Mononuclear cell (primary cell): Measurements from ENCODE around the gene FAM76B. TPM values are rescaled to one million over a fixed set of nuclear protein-coding genes. Genes with fewer than 3 reads are reported as not detected.

Experiments used
- H3K27me3 ChIP-seq: 2 replicates; pipeline ENCODE4 v1.6.0; 2011; ENCODE audit warnings: low read length, control low read depth; ENCODE audit not compliant: insufficient read depth
- H3K4me1 ChIP-seq: 2 replicates; pipeline ENCODE4 v1.5.1; 2011; ENCODE audit warnings: mild to moderate bottlenecking, low read length, control low read depth; ENCODE audit not compliant: insufficient read depth
- H3K4me3 ChIP-seq: 2 replicates; pipeline ENCODE4 v1.5.1; 2011; ENCODE audit warnings: mild to moderate bottlenecking, low read length, moderate library complexity
- H3K9me3 ChIP-seq: 2 replicates; pipeline ENCODE4 v1.5.1; 2011; ENCODE audit warnings: low read depth, mild to moderate bottlenecking, control low read depth, low read length
- total RNA-seq: library from RNA; depleted of rRNA; stranded (reverse); fragments of >200 nt; gene quantifications from one replicate; pipeline ENCODE4 v1.2.3, GENCODE V29; 2012

Gene FAM76B
- total RNA-seq, 1 donor, result 107 TPM

- H3K4me1 ChIP-seq, result no peaks in the 10 kb centered on the region
- no peaks in the 10 kb centered on the region for H3K9me3 ChIP-seq
- no peaks in the 10 kb centered on the region for H3K27me3 ChIP-seq
- H3K4me3 ChIP-seq, result no peak overlapping the region
Measured at GRCh38 chr11:95728094-95728493, 61.5 kb downstream of the FAM76B start.

DNA sequence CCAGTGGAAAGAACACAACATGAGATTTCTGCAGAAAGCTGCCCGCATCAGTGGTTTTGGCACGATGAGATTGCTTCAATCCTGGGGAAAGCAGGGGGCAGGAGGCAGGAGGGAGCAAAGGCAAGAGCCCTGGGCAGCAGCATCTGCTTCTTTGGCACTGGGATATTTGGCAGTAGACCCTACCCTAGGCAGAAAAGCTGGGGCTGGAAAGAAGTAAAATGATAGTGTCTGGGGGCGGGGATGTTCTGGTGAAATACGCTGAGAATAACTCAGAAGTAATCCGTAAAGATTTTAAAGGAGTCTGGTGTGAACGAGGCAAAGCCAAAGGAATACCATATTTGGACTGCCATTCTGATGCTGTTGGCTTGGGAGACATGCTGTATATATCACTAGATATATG lies 62.0 kb downstream of the FAM76B start:
- no peaks in the 10 kb centered on the region for H3K9me3 ChIP-seq
- no peaks in the 10 kb centered on the region for H3K27me3 ChIP-seq
- H3K4me1 ChIP-seq, result no peaks in the 10 kb centered on the region
- H3K4me3 ChIP-seq, result no peak overlapping the region

- H3K4me1 ChIP-seq, result no peaks in the 10 kb centered on the region
- no peak overlapping the region for H3K4me3 ChIP-seq
Measured at GRCh38 chr11:95727111-95727510, 62.5 kb downstream of the FAM76B start.

GRCh38 chr11:95725196-95725595 lies 64.4 kb downstream of the FAM76B start:
- H3K9me3 ChIP-seq, result no peaks in the 10 kb centered on the region
- H3K4me3 ChIP-seq, result no peak overlapping the region
- peaks cover 3% of the 10 kb centered on the region for H3K4me1 ChIP-seq
- H3K27me3 ChIP-seq, result no peaks in the 10 kb centered on the region

More at GRCh38 chr11:95727111-95727510, 62.5 kb downstream of the FAM76B start:
- Histone ChIP-seq H3K9me3 (no peaks in the 10 kb centered on the region), H3K27me3 (no peaks in the 10 kb centered on the region)

DNA sequence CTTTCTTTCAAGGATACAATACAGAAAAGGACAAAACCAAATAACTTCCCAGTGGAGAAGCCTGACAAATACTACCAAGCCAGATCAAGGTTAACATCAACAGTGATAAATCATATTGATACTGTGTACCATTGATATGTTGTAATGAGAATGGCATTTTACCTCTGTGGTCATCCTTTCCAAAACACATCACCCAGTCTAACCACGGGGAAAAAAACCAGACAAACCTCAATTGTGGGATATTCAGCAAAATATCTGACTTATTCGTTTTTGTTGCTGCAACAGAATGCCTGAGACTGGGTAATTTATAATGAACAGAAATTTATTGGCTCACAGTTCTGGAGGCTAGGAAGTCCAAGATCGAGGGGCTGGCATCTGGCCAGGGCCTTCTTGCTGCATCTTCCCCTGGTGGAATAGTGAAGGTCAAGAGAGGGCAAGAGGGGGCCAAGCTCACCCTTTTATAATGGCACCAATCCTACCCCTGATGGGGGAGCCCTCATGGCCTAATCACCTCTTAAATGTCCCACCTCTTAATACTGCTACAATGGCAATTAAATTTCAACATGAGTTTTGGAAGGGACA lies 66.1 kb downstream of the FAM76B start:
- H3K4me1 ChIP-seq, result peaks cover 3% of the 10 kb centered on the region
- no peaks in the 10 kb centered on the region for H3K9me3 ChIP-seq
- H3K27me3 ChIP-seq, result no peaks in the 10 kb centered on the region
- no peak overlapping the region for H3K4me3 ChIP-seq

DNA sequence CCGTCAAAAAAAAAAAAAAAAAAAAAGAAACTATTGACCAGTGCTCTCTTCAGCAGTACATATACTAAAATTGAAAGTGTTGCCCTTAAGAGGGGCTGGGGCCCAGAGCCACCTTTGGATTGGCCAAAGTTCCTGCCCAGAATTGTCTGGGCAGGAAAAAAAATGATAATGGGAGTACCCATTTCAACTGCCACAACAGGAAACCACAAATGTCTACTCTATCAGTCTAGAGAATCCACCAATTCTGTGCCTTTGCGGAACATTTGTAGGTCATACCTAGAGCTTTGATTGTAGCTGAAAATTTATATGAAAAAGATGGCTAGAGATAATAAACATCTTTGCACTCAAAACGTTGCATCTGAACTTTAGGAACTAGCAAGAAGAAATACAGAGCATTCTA lies 69.4 kb downstream of the FAM76B start:
- H3K4me1 ChIP-seq, result peaks cover 7% of the 10 kb centered on the region
- no peaks in the 10 kb centered on the region for H3K9me3 ChIP-seq
- no peaks in the 10 kb centered on the region for H3K27me3 ChIP-seq
- no peak overlapping the region for H3K4me3 ChIP-seq

Other genes starting within 250 kb of the FAM76B start
- gene CEP57, start 716 bp upstream of the FAM76B start, total RNA-seq, result 71.9 TPM
- 8.2 TPM for gene MTMR2, start 134.3 kb upstream of the FAM76B start, total RNA-seq